ENCODE measurements around the gene MCTP1.

DNA sequence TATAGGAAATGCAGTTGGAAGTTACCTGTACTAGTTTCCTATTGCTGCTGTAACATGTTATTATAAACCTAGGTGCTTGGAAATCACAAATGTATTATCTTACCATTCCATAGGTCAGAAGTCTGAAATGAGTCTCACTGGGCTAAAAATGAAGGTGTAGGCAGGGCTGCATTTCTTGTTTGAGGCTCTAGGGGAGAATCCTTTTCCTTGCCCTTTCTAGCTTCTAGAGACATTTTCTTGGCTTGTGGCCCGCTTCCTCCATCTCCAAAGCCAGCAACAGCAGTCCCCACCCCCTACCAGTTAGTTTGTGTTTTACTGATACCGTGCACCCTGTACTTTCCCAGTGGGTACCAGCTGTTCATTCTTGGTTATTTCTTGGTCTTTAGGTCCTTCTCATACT is 513.2 kb downstream of the MCTP1 start:
- no peak for TF ChIP-seq ZNF384 (IDR thresholded peaks at IDR 0.05)
- no peak for TF ChIP-seq FOXK2 (IDR thresholded peaks at IDR 0.05)
- TF ChIP-seq ELF4 (IDR thresholded peaks at IDR 0.05): no peak
- no peak for TF ChIP-seq SUZ12 (IDR thresholded peaks at IDR 0.05)
- TF ChIP-seq BHLHE40 (IDR thresholded peaks at IDR 0.05; ENCODE audit: borderline replicate concordance): no peak
- no peak for TF ChIP-seq CTBP1 (IDR thresholded peaks at IDR 0.05; ENCODE audit: borderline replicate concordance)
- TF ChIP-seq HDGF (IDR thresholded peaks at IDR 0.05; ENCODE audit: borderline replicate concordance): no peak
- TF ChIP-seq FOXM1 (IDR thresholded peaks at IDR 0.05; ENCODE audit: borderline replicate concordance): no peak
- no peak for TF ChIP-seq ARNT (IDR thresholded peaks at IDR 0.05)
- no peak for TF ChIP-seq FOXA1 (IDR thresholded peaks at IDR 0.05)
- no peak for TF ChIP-seq SP1 (IDR thresholded peaks at IDR 0.05)
- TF ChIP-seq NFRKB (IDR thresholded peaks at IDR 0.05): no peak
